Measurements from ENCODE around the gene CYP24A1. TPM values are rescaled to one million over a fixed set of nuclear protein-coding genes. Genes with fewer than 3 reads are reported as not detected.

The CYP24A1 gene
- total and polyA plus RNA-seq, 2 of the 8 experiments (the other 6 are each of a cell fraction or from before 2014, with no cell fraction given): not detected

DNA sequence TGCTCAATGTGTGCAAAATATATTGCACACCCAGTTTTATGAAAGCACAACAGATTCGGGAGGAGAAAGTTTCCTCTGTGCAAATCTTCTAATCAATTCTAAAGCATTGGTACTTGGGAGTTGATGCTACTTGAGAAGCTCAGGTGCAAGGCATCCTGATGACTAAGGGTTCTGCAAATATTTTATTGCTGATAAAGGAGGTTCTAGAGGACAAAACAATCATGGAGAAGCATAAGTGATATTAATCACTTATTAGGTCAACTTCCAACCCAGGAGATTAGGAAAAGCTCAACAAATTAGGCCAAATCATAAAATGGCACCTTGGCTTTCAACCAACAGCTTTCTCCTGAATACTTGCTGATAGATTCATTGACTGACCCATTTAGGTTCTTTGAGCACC lies 27.1 kb downstream of the CYP24A1 start:
- no peak overlapping the region for H2BK5ac ChIP-seq (ENCODE audit: low read depth, low read length)
- no peak overlapping the region for H3K4ac ChIP-seq (replicated peaks; ENCODE audit: insufficient read length, low read depth, low read length)
- no peak overlapping the region for H3K9ac ChIP-seq (replicated peaks in 1 of 4; ENCODE audit: extremely low read depth in 1 of 4, low read depth in 3 of 4, low read length in 3 of 4)
- H3K4me1 ChIP-seq (replicated peaks in 1 of 4; ENCODE audit: control insufficient read depth in 3 of 4, insufficient read depth in 4 of 4, low read length in 3 of 4): no peaks in the 10 kb centered on the region
- H4K5ac ChIP-seq (ENCODE audit: insufficient read length, low read depth, low read length): no peak overlapping the region
- no peak overlapping the region for H2BK20ac ChIP-seq (ENCODE audit: low read length)
- no peak overlapping the region for H4K91ac ChIP-seq (replicated peaks; ENCODE audit: insufficient read length, low read length)
- H4K20me1 ChIP-seq (replicated peaks in 1 of 2; ENCODE audit: control insufficient read depth in 1 of 2, insufficient read depth in 2 of 2, low read length in 2 of 2): no peaks in the 10 kb centered on the region
- H2AK5ac ChIP-seq (ENCODE audit: low read depth, low read length): no peak overlapping the region
- no peak for FAIRE-seq
- no peak overlapping the region for H2BK12ac ChIP-seq (ENCODE audit: low read depth, low read length)
- H3K23ac ChIP-seq (ENCODE audit: insufficient read length): no peak overlapping the region
- CTCF ChIA-PET (ENCODE audit: partially characterized antibody): interaction anchor here (1.1 to 1.5 kb wide), 3 partner anchors 14 to 50 kb away, joined by 3 to 5 read pairs (median 3); no protein-coding TSS in a partner anchor
- no peaks in the 10 kb centered on the region for H3K79me1 ChIP-seq (ENCODE audit: low read depth, low read length)
- DNase-seq (ENCODE audit: low read depth in 1 of 2, low spot score in 2 of 2): no peak
- no peak overlapping the region for H3K14ac ChIP-seq (ENCODE audit: insufficient read length)
- no peaks in the 10 kb centered on the region; a peak in 1 of 7 replicates for H3K27me3 ChIP-seq (replicated peaks in 1 of 4; ENCODE audit: control insufficient read depth in 3 of 4, extremely low read depth in 1 of 4, insufficient read depth in 3 of 4, low read length in 3 of 4)
- POLR2A ChIA-PET (ENCODE audit: partially characterized antibody): no interaction called here
- no peaks in the 10 kb centered on the region for H3K36me3 ChIP-seq (ENCODE audit: control insufficient read depth in 2 of 4, insufficient read depth in 4 of 4, low read length in 3 of 4)
- H3K27ac ChIP-seq (ENCODE audit: low read depth, low read length): no peak overlapping the region
- WGBS, 2 experiments (ENCODE audit: extremely low coverage in 1 of 2, insufficient coverage in 1 of 2, insufficient read length in 1 of 2, insufficient replicate concordance in 2 of 2, low coverage in 1 of 2, low lambda C conversion rate in 2 of 2, missing lambda C conversion rate in 1 of 2): 90% methylated on average over 1 of the region's 1 CpG; no CpG with 5 or more reads in 1 of the 2 experiments
- no peak overlapping the region for H2BK15ac ChIP-seq (ENCODE audit: low read length)
- H3K4me2 ChIP-seq (ENCODE audit: insufficient read depth in 1 of 2, low read depth in 2 of 2, low read length in 2 of 2): no peak overlapping the region
- H4K8ac ChIP-seq (ENCODE audit: extremely low read depth, insufficient read depth, low read length): no peak overlapping the region
- H3K79me2 ChIP-seq (ENCODE audit: control insufficient read depth in 1 of 2, insufficient read depth in 2 of 2, low read length in 2 of 2): no peaks in the 10 kb centered on the region
- H2AFZ ChIP-seq (ENCODE audit: low read length): no peak overlapping the region
- no peak overlapping the region for H2BK120ac ChIP-seq (replicated peaks; ENCODE audit: low read depth, low read length)
- no peaks in the 10 kb centered on the region for H3K23me2 ChIP-seq (ENCODE audit: low read depth, low read length)
- no peak overlapping the region for H3K56ac ChIP-seq (replicated peaks; ENCODE audit: insufficient read length, low read depth, low read length)
- no peak for TF ChIP-seq SIRT6 (IDR thresholded peaks at IDR 0.05; ENCODE audit: low read length)
- no peak for TF ChIP-seq E2F6 (IDR thresholded peaks at IDR 0.05)
- no peak for TF ChIP-seq CBX5 (IDR thresholded peaks at IDR 0.05; ENCODE audit: low read depth, low read length)
- no peak for TF ChIP-seq NANOG (IDR thresholded peaks at IDR 0.05; ENCODE audit: insufficient read depth, low read depth, low read length, poor library complexity, severe bottlenecking)
- no peak for TF ChIP-seq KDM5A (IDR thresholded peaks at IDR 0.05; ENCODE audit: low read length)
- no peak overlapping the region for H3K4me3 ChIP-seq (ENCODE audit: extremely low read depth in 1 of 4, insufficient read depth in 2 of 4, low read depth in 3 of 4, low read length in 4 of 4)
- no peak overlapping the region for H3K18ac ChIP-seq (ENCODE audit: extremely low read depth, low read length)
- H3K9me3 ChIP-seq (ENCODE audit: insufficient read depth in 2 of 2, low read depth in 1 of 2, low read length in 1 of 2): peaks cover 0 to 1% of the 10 kb centered on the region in 2 experiments; a peak in 1 of 4 replicates
